NCI-H128 (cell line): ENCODE results near the gene PGGHG.
"Not testable (repeated sequence)": the region's sequence is repeated elsewhere in the genome, so short reads cannot be mapped to it uniquely, and the experiment has no call there.

ENCODE experiments used
- DNase-seq: peaks from one replicate; lab custom pipeline; 2025; ENCODE audit not compliant: unreplicated experiment; lab: John Stamatoyannopoulos, UW

The PGGHG gene

DNA sequence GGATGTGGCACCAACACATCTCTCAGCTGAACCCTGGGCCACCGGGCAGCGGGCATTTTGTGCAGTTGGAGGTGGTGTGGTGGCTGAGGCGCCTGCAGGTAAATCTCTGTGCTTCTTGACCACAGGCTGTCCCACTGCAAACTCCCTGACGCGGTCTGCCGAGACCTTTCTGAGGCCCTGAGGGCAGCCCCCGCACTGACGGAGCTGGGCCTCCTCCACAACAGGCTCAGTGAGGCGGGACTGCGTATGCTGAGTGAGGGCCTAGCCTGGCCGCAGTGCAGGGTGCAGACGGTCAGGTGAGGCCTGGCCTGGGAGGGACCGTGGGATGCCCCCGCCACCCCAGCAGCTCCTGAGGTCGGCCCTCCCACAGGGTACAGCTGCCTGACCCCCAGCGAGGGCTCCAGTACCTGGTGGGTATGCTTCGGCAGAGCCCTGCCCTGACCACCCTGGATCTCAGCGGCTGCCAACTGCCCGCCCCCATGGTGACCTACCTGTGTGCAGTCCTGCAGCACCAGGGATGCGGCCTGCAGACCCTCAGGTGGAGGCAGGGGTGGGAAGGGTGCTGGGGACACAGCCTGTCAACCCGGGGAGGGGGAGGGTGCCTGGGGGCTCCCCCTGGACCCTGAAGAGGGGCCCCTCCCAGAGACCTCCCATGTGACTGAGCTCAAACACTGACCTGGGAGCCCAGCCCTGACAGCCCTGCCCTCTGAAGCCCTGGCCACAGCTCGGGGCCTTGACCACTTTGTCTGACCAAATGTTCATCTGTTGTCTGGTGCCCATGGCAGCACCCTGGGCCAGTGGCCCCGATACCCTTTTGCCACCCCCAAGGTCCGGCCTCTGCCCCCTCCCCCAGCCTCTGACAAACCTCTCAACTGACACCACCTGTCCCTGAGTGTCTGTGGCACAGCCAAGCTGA is 4.6 kb upstream of the PGGHG start:
- no peak for DNase-seq

DNA sequence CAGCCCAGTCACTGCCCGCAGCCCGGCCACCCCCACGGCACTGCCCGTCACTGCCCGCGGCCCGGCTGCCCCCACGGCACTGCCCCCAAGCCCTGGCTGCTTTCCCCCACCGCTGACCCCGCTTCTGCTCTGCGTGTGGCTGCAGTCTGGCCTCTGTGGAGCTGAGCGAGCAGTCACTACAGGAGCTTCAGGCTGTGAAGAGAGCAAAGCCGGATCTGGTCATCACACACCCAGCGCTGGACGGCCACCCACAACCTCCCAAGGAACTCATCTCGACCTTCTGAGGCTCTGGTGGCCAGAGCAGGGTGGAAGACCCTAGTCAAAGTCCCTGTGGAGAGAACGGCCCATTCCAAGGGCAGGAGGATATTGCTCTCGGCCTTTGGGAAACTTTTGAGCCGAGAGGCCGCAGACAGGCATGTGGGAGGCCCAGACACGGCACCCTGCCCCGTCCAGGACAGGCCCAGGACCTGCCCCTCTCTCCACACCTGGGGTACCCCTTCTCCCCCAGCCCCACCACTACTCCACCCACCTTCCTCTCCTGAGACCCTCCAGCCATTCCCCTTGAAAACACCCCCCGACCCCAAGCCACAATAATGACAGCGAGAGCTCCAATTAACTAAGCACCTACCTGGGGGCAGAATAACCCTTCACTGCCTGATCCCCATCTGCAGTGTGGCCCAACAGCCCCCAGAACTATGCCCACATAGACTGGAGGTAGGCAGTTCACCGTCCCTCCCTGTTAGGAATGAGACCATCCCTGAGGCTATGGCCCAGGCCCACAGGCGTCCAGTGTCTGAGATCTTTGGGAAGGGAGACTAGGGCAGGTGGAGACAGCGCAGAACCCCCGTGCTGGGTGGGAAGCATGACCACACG is 3.7 kb upstream of the PGGHG start:
- DNase-seq = no peak

GRCh38 chr11:285894-286220 is 3.1 kb upstream of the PGGHG start:
- no peak for DNase-seq

DNA sequence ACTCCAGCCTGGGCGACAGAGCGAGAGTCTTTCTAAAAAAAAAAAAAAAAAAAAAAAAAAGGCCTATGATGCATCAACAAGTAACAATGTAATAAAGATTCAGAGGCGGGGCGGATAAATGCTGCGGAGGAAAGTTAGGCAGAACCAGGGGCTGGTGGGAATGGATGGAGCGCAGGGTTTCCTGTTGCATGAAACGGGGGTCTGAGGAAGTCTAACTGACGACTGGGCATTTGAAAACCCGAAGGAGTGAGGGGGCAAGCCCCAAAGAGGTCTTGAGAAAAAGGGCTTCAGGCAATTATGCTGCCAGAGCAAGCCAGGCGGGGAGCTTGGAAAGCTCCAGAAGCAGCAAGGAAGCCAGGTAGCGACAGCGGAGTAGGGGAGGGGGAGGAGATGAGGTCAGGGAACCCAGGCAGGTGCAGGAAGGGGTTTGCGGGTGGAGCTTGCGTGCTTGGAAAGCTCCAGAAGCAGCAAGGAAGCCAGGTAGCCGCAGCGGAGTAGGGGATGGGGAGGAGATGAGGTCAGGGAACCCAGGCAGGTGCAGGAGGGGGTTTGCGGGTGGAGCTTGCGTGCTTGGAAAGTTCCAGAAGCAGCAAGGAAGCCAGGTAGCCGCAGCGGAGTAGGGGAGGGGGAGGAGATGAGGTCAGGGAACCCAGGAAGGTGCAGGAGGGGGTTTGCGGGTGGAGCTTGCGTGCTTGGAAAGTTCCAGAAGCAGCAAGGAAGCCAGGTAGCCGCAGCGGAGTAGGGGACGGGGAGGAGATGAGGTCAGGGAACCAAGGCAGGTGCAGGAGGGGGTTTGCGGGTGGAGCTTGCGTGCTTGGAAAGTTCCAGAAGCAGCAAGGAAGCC is 1.7 kb upstream of the PGGHG start:
- not testable (repeated sequence) for DNase-seq

DNA sequence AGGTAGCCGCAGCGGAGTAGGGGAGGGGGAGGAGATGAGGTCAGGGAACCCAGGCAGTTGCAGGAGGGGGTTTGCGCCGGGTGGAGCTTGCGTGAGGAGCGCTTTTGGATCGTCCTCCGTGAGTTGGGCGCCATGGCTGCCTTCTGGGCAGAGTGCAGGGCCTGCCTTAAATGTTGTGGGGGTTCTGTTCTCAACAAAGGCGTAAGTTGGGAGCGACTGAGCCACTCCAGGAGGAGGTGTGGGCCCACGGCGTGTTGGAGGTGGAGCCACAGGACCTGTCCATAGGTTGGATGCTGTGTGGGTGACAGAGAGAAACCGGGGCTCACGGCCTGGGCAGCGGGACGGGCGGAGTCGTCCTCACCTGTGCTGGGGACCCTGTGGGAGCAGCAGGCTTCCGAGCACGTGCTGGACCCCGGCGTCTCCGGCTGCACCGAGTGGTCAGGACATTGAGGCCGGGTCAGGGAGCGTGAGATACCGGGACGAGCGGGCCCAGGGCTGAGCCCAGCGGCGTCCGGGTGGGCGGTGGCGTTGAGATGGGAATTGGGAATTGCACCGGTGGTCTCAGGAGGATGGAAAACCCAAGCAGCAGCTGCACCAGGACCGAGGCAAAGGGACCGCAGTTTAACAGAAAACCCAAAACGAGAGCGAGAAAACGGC is 977 bp upstream of the PGGHG start:
- no peak for DNase-seq

DNA sequence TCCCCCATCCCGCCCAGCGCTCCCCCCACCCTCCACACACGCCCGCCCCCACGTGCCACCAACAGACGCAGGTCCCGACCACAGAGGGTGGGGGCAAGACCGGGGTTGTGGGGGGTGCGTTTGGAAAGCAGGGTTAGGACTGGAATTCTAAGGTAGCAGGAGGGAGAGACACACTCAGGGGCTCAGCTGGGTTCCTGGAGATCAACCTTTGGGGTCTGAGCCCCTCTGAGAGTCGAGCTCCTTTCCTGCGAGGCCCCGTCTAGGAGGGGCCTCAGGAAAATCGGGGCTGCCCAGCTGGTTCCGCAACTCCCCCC is 429 bp downstream of the PGGHG start:
- no peak for DNase-seq

DNA sequence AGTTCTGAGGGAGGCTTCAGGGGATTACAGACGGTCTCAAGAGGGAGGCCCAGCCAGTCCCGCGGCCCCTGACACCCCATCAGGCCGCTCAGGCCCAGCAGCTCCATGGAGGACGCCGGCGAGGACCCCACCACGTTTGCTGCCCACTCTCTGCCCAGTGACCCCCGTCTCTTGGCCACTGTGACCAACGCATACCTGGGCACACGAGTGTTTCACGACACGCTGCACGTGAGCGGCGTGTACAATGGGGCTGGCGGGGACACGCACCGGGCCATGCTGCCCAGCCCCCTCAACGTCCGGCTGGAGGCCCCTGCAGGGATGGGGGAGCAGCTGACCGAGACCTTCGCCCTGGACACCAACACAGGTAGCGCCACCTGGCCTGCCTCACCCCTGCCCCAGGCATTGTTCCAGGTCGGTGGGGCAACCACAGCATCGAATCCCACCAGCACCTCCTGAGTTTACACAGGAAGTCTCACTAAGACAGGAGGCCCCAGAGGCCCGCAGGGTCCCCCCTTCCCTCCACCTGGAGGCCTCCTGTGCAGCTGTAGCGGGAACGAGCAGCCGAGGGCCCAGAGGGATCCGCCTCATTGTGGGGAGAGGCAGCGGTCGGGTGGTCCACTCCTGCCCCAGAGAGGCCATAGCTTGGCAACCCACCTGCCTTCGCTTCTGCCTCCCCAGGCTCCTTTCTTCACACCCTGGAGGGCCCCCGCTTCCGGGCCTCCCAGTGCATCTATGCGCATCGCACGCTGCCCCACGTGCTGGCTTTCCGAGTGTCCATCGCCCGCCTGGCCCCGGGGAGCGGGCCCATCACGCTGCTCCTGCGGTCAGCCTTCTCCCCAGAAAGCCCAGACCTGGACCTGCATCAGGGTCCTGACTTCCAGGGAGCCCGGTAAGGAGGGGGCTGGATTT is 1.0 kb downstream of the PGGHG start:
- no peak for DNase-seq

- no peak for DNase-seq
These were observed 1.8 kb downstream of the PGGHG start for GRCh38 chr11:290621-291231.

GRCh38 chr11:291281-292210 is 2.6 kb downstream of the PGGHG start:
- no peak for DNase-seq

GRCh38 chr11:292211-293121 is 3.5 kb downstream of the PGGHG start:
- DNase-seq = no peak

GRCh38 chr11:293271-293851 is 4.4 kb downstream of the PGGHG start:
- no peak for DNase-seq

DNA sequence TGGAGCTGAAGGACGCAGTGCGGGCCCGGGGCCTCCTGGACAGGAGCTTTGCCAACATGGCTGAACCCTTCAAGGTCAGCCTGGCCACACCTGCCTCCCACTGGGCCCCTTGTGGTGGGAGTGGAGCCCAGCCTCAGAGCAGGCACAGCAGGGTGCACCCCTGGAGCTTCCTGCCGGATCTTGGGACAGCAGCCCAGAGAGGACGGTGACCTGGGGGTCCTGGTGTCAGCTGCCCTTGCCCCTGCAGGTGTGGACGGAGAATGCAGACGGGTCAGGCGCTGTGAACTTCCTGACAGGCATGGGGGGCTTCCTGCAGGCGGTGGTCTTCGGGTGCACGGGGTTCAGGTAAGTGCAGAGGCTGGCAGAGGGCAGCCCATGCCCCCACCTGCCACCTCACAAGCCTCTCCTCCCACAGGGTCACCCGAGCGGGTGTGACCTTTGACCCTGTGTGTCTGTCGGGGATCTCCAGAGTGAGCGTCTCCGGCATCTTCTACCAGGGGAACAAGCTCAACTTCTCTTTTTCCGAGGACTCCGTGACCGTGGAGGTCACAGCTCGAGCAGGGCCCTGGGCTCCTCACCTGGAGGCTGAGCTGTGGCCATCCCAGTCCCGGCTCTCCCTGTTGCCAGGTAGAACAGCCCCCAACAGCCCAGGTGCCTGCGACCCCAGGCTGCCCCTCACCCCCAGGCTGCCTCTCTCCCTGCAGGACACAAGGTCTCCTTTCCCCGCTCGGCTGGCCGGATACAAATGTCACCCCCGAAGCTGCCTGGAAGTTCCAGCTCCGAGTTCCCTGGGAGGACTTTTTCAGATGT is 5.1 kb downstream of the PGGHG start:
- no peak for DNase-seq

DNA sequence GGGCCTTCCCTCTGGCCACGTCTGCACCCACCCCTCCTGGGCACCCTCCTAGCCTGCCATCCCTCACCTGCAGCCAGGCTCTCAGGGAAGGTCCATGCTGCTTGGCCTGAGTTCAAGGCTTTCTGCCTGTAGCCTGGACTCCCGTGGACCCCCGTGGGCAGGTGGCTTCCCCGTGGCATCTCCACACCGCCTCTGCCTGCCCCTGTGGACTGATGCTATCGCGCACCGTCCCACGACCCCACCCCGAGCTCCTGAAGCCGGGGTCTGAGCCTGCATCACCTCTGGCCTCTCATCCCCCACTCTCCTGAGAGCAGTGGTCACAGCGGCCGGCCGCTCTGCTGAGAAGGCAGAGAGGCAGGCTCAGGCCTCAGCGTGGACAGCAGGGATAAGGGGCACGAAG is 5.9 kb downstream of the PGGHG start:
- DNase-seq = no peak

DNA sequence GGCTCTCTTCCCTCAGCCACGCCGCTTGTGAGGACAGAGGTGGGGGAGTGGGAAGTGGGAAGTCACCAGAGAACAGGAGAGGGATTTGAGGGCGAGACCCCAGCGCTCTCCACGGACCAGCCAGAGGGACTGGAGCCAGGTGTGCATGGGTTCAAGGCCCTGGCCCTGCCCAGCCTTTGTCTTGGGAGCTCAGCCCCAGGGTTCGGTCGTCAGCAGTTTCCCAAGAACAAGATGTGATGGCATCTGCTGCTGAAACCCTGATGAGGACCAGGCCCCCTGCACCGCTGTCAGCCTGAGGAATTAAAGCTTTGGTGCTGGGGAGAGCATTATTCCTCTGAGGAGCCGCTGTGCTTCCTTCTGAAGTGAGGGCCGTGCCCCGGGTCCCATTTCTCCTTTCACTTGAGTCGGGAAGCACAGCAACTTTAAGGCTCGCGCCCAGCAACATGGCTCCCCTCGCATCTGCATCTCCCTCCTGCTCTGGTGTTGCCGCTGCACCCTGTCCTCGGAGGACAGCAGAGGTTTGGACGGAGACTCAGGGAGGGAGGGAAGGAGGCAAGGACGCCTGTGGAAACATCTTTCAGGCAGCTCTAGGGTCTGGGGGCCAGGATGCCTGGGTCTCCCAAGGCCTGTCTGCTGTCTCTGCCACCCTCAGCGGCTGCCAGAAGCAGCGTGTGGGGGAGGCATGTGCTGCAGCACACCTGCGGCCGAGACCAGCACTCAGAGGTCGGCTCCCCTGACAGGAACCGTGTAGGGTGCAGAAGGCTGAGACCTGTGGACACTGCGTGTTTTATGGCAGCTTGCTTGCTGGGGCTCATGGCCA is 6.6 kb downstream of the PGGHG start:
- DNase-seq = no peak
